ENCODE results near the gene SYT9. TPM values are rescaled to one million over a fixed set of nuclear protein-coding genes. Genes with fewer than 3 reads are reported as not detected.

The SYT9 gene
- total RNA-seq, 2 donors from 2014 or later, result 0.81 to 2.2 TPM

- H3K36me3 ChIP-seq (ENCODE audit: control insufficient read depth, insufficient read depth, low read length), result no peaks in the 10 kb centered on the region
- H3K27me3 ChIP-seq (ENCODE audit: control insufficient read depth, insufficient read depth, low read length, poor library complexity, severe bottlenecking), result no peaks in the 10 kb centered on the region
- H3K27ac ChIP-seq (ENCODE audit: low read depth, low read length), result no peak overlapping the region
- H3K27ac Mint-ChIP-seq, result peak overlapping the region; percentile 15
- H3K4me3 ChIP-seq (ENCODE audit: low read length), result no peak overlapping the region
- no peaks in the 10 kb centered on the region for H3K36me3 Mint-ChIP-seq (ENCODE audit: low read depth)
- TF ChIP-seq CTCF (conservative IDR thresholded peaks at IDR 0.05), result no peak
- WGBS, 2 experiments (ENCODE audit: insufficient coverage in 1 of 2, insufficient read length in 1 of 2), result 80 to 86% methylated on average over 5 of the region's 5 CpGs
- no peaks in the 10 kb centered on the region for H3K27me3 Mint-ChIP-seq (ENCODE audit: insufficient read depth)
- H3K4me3 Mint-ChIP-seq, result no peak overlapping the region
- no peaks in the 10 kb centered on the region for H3K9me3 Mint-ChIP-seq
- no peaks in the 10 kb centered on the region for H3K4me1 Mint-ChIP-seq
- H3K4me1 ChIP-seq (ENCODE audit: control insufficient read depth, insufficient read depth, low read length), result no peaks in the 10 kb centered on the region
- no peak for DNase-seq
- H3K9ac ChIP-seq (ENCODE audit: extremely low read depth, low read length, poor library complexity, severe bottlenecking), result no peak overlapping the region
- no peaks in the 10 kb centered on the region for H3K9me3 ChIP-seq (ENCODE audit: control insufficient read depth, low read length)
Measured at GRCh38 chr11:7422544-7423331, 171.0 kb downstream of the SYT9 start.

- Mint-ChIP-seq H3K4me3 (no peak overlapping the region), H3K4me1 (no peaks in the 10 kb centered on the region), H3K27me3 (ENCODE audit: insufficient read depth) (no peaks in the 10 kb centered on the region), H3K27ac (no peak overlapping the region), H3K36me3 (ENCODE audit: low read depth) (no peaks in the 10 kb centered on the region), H3K9me3 (no peaks in the 10 kb centered on the region)
- Histone ChIP-seq H3K4me1 (ENCODE audit: control insufficient read depth, insufficient read depth, low read length) (no peaks in the 10 kb centered on the region), H3K36me3 (ENCODE audit: control insufficient read depth, insufficient read depth, low read length) (no peaks in the 10 kb centered on the region), H3K4me3 (ENCODE audit: low read length) (no peak overlapping the region), H3K27ac (ENCODE audit: low read depth, low read length) (no peak overlapping the region), H3K27me3 (ENCODE audit: control insufficient read depth, insufficient read depth, low read length, poor library complexity, severe bottlenecking) (no peaks in the 10 kb centered on the region), H3K9ac (ENCODE audit: extremely low read depth, low read length, poor library complexity, severe bottlenecking) (no peak overlapping the region), H3K9me3 (ENCODE audit: control insufficient read depth, low read length) (no peaks in the 10 kb centered on the region)
- no peak for DNase-seq
- 94 to 95% methylated on average over 3 of the region's 3 CpGs for WGBS, 2 experiments (ENCODE audit: insufficient coverage in 1 of 2, insufficient read length in 1 of 2)
- no peak for TF ChIP-seq CTCF (conservative IDR thresholded peaks at IDR 0.05)
Measured at GRCh38 chr11:7423946-7424345, 172.2 kb downstream of the SYT9 start.

GRCh38 chr11:7427733-7428132, 176.0 kb downstream of the SYT9 start:
- H3K27ac ChIP-seq (ENCODE audit: low read depth, low read length), result no peak overlapping the region
- Mint-ChIP-seq H3K4me3 (no peak overlapping the region), H3K27ac (no peak overlapping the region), H3K4me1 (no peaks in the 10 kb centered on the region), H3K36me3 (ENCODE audit: low read depth) (no peaks in the 10 kb centered on the region), H3K9me3 (no peaks in the 10 kb centered on the region), H3K27me3 (ENCODE audit: insufficient read depth) (no peaks in the 10 kb centered on the region)
- no peaks in the 10 kb centered on the region for H3K4me1 ChIP-seq (ENCODE audit: control insufficient read depth, insufficient read depth, low read length)
- H3K4me3 ChIP-seq (ENCODE audit: low read length), result no peak overlapping the region
- H3K9me3 ChIP-seq (ENCODE audit: control insufficient read depth, low read length), result no peaks in the 10 kb centered on the region
- H3K36me3 ChIP-seq (ENCODE audit: control insufficient read depth, insufficient read depth, low read length), result no peaks in the 10 kb centered on the region
- WGBS, 2 experiments (ENCODE audit: insufficient coverage in 1 of 2, insufficient read length in 1 of 2), result 90 to 100% methylated on average over 3 of the region's 3 CpGs
- DNase-seq, result no peak
- TF ChIP-seq CTCF (conservative IDR thresholded peaks at IDR 0.05), result no peak
- H3K27me3 ChIP-seq (ENCODE audit: control insufficient read depth, insufficient read depth, low read length, poor library complexity, severe bottlenecking), result no peaks in the 10 kb centered on the region
- no peak overlapping the region for H3K9ac ChIP-seq (ENCODE audit: extremely low read depth, low read length, poor library complexity, severe bottlenecking)
